Pancreas (tissue), 10 donors: ENCODE measurements around the gene MCRIP2. TPM values are rescaled to one million over a fixed set of nuclear protein-coding genes. Genes with fewer than 3 reads are reported as not detected.

Experiments
- ATAC-seq, 4 donors: fragments of 200-7000 bp; cut with Tn5 transposase; one replicate each; pipeline versions ENCODE4 v1.8.0 to v1.9.1; 2020; ENCODE audit warnings: mild to moderate bottlenecking in 4 of 4, moderate library complexity in 4 of 4
- DNase-seq, 6 donors: peaks; one replicate each; pipeline ENCODE4 v3.0.0-alpha.2; 2020
- FAIRE-seq: peaks from 2 replicates; lab custom pipeline; 2012; peaks lifted over from hg19 to GRCh38; lab: Jason Lieb, UNC
- H3K27ac ChIP-seq, 4 donors: fragments of 200-600 bp; sonication (generic); 1 replicate in 3 of 4; 2 replicates in 1 of 4; pipeline versions ENCODE4 v1.5.0 to v1.8.0; 2020
- H3K27me3 ChIP-seq, 4 donors: fragments of 200-600 bp; one replicate each; pipeline ENCODE4 v1.8.0; 2021
- H3K36me3 ChIP-seq, 3 donors: fragments of 200-600 bp; sonication (generic) in 1 of 3; one replicate each; pipeline versions ENCODE4 v1.5.0 to v1.8.0; 2020 to 2021
- H3K4me1 ChIP-seq, 3 donors: fragments of 200-600 bp; one replicate each; pipeline ENCODE4 v1.8.0; 2021
- H3K4me3 ChIP-seq, 4 donors: fragments of 200-600 bp; sonication (generic) in 2 of 4; one replicate each; pipeline versions ENCODE4 v1.5.0 to v1.8.0; 2020 to 2021
- H3K9me3 ChIP-seq, 4 donors: fragments of 200-600 bp; one replicate each; pipeline ENCODE4 v1.8.0; 2021
- CTCF ChIP-seq, 4 donors: fragments of 200-600 bp; sonication (generic) in 3 of 4; IDR thresholded peaks; one replicate each; pipeline versions ENCODE4 v1.5.0 to v1.8.0; 2021; ENCODE audit warnings: antibody characterized with exemption in 4 of 4
- WGBS, 2 donors: extraction: QIAGEN DNeasy Blood & Tissue Kit; methylation state at CpG; one replicate each; pipeline ENCODE4 v1.1.7; 2013; 5-methylcytosine and 5-hydroxymethylcytosine counted together
- intact Hi-C, 3 donors: fragments of 100-400 bp; cut with DNase I; formaldehyde crosslinking; loops; one replicate each; pipeline versions ENCODE4 v1.11.1 to v1.14.2; 2022
- polyA plus RNA-seq, 2 donors: library from polyadenylated mRNA; stranded (reverse); fragments of 200-250 nt; gene quantifications; one replicate each; pipeline ENCODE4 v1.2.3, GENCODE V29; 2013
- total RNA-seq, 6 donors: library from RNA; stranded (reverse); fragmentation: NEBNext Ultra II Directional in 4 of 6; extraction: Animal tissue kit (Norgen Biotek cat#: 25700) in 4 of 6; gene quantifications; one replicate each; pipeline versions ENCODE4 v1.2.1 to v1.2.4, GENCODE V29; 2021 to 2023
- donor health status: healthy with polysubstance abuse.
- donor health status: DM: no; HTN: no; CAD: no; lungs with moderate emphysema.
- donor health status: DM: no; HTN: no; CAD: no.
- donor health status: control.
- donor health status: control.
- donor health status: Bipolar disorder and iron deficiency.
- donor health status: DM: yes; HTN: yes; CAD: no.
- donor health status: DM: no; HTN: no; CAD: no.
- donor health status: DM: no; HTN: no; CAD: no.
- donor health status: DM: yes; HTN: yes; CAD: no.

Gene MCRIP2
- total and polyA plus RNA-seq, 8 donors: 19.0 to 89.3 (median 27.7) TPM

DNA sequence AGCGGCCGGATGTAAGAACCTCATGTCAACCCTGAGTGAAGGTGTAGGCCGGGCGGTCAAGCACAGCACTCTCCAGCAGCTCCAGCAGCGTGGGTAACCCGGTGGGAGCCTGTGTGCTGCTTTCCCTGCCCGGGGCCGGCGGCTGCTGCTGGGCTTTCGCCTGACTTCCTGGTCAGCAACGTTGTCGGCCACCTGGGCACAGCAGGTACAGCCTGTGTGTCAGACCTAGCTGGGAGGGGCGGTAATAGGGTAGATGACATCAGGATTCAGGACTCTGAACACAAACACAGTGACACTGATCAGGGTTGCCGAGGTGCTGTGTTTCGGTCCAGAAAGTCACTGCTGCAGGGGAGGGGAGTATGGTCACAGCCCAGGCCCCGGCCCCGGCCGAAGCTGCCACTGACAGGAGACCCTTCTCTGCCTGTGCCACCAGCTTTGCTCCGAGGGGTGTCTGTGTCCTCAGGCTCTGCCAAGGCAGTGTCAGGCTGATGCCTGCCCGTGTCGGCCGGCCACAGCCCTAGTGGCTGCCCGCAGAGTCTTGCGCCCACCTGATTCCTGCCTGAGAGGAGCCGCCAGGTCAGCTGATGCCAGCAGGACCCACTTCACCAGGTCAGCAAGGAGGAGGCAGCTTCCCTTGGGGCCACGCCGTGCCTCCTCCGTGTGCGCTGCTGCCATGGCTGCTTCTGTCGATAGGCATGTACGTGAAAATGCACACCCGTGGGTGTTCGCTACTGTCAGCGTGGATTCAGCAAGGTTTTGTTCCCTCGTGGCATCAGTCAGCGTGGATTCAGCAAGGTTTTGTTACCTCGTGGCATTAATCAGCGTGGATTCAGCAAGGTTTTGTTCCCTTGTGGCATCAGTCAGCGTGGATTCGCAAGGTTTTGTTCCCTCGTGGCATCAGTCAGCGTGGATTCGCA, 42.5 kb upstream of the MCRIP2 start:
- no peak overlapping the region for H3K27ac ChIP-seq
- no peak overlapping the region for H3K4me3 ChIP-seq
- no peaks in the 10 kb centered on the region for H3K9me3 ChIP-seq
- peak in 2 of 6 donors; percentile 61 to 67 for DNase-seq
- 93 to 96% methylated on average over 43 of the region's 43 CpGs for WGBS, 2 donors
- peak in 2 of 4 donors; percentile 17 to 35 for ATAC-seq
- H3K4me1 ChIP-seq: peaks cover 25 to 27% (median 26%) of the 10 kb centered on the region in 3 donors
- H3K27me3 ChIP-seq: no peaks in the 10 kb centered on the region
- no peak for TF ChIP-seq CTCF (IDR thresholded peaks at IDR 0.05)
- H3K36me3 ChIP-seq: peaks cover 0 to 6% (median 0%) of the 10 kb centered on the region in 3 donors
- FAIRE-seq: no peak
- intact Hi-C loops: no loop called here

DNA sequence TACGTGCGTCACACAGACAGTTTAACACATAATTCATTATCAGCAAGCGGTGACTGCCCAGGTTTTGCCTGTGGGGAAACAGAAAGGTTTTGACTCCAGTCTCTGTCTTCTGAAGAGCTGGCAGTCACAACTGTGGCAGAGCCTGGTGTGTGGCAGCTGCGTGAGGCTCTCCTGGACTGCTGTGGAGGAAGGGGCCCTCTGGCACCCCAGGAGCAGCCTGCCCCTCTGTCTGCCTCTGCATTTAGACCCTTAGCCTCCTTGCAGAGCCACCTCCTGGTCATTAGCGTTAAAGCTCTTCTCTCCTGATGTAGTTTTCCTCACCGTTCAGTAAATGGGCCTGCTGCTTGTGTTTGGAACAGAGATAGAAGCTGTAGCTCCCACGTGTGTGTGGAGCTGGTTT, 40.8 kb upstream of the MCRIP2 start:
- no peak for TF ChIP-seq CTCF (IDR thresholded peaks at IDR 0.05)
- DNase-seq (no peak), ATAC-seq (peak in 1 of 4 donors; percentile 8), FAIRE-seq (no peak)
- peaks cover 8 to 11% (median 10%) of the 10 kb centered on the region in 3 donors for H3K4me1 ChIP-seq
- intact Hi-C loops: no loop called here
- peaks cover 0 to 6% (median 0%) of the 10 kb centered on the region in 3 donors for H3K36me3 ChIP-seq
- 47 to 60% methylated on average over 7 of the region's 7 CpGs for WGBS, 2 donors
- no peaks in the 10 kb centered on the region for H3K27me3 ChIP-seq
- no peak overlapping the region for H3K27ac ChIP-seq
- no peak overlapping the region for H3K4me3 ChIP-seq
- H3K9me3 ChIP-seq: no peaks in the 10 kb centered on the region

- FAIRE-seq: no peak
- Histone ChIP-seq H3K9me3 (no peaks in the 10 kb centered on the region), H3K4me1 (no peaks in the 10 kb centered on the region), H3K27me3 (no peaks in the 10 kb centered on the region), H3K4me3 (no peak overlapping the region), H3K36me3 (peaks cover 0 to 6% (median 0%) of the 10 kb centered on the region in 3 donors), H3K27ac (no peak overlapping the region)
- no peak for DNase-seq
- WGBS, 2 donors: 79 to 84% methylated on average over 5 of the region's 5 CpGs
- TF ChIP-seq CTCF (IDR thresholded peaks at IDR 0.05): no peak
- intact Hi-C loops: no loop called here
- no peak for ATAC-seq
These were observed 37.7 kb upstream of the MCRIP2 start for GRCh38 chr16:603933-604332.

- no peaks in the 10 kb centered on the region for H3K36me3 ChIP-seq
- no peak for TF ChIP-seq CTCF (IDR thresholded peaks at IDR 0.05)
- no peaks in the 10 kb centered on the region for H3K9me3 ChIP-seq
- no peaks in the 10 kb centered on the region for H3K27me3 ChIP-seq
- FAIRE-seq: no peak
- WGBS, 2 donors: 91 to 94% methylated on average over 22 of the region's 22 CpGs
- peaks cover 0 to 5% (median 3%) of the 10 kb centered on the region in 3 donors for H3K4me1 ChIP-seq
- H3K27ac ChIP-seq: no peak overlapping the region
- DNase-seq: peak in 1 of 6 donors; percentile 53
- H3K4me3 ChIP-seq: no peak overlapping the region
- ATAC-seq: no peak
- intact Hi-C loops: no loop called here
These were observed 34.8 kb upstream of the MCRIP2 start for GRCh38 chr16:606656-607307.
